Astrocyte of the spinal cord (primary cell): ENCODE results near the gene BCAN.

ENCODE experiments used
- DNase-seq: peaks from one replicate; pipeline ENCODE4 v3.0.0; 2011; ENCODE audit warnings: low read depth, low spot score
- H3K4me3 ChIP-seq: 2 replicates; pipeline ENCODE4 v1.5.1; 2011; ENCODE audit warnings: low read depth, mild to moderate bottlenecking, low read length, moderate library complexity
- in situ Hi-C: cut with HindIII; loops from 2 replicates; pipeline ENCODE4 v1.10.0; 2017; ENCODE audit warnings: low sequenced_read_pairs
- TF ChIP-seq, protein P1 (sequence below): IDR thresholded peaks from 2 replicates; pipeline ENCODE4 v1.5.1; 2012; ENCODE audit warnings: low read depth, mild to moderate bottlenecking, low read length, inconsistent platforms

Gene BCAN

DNA sequence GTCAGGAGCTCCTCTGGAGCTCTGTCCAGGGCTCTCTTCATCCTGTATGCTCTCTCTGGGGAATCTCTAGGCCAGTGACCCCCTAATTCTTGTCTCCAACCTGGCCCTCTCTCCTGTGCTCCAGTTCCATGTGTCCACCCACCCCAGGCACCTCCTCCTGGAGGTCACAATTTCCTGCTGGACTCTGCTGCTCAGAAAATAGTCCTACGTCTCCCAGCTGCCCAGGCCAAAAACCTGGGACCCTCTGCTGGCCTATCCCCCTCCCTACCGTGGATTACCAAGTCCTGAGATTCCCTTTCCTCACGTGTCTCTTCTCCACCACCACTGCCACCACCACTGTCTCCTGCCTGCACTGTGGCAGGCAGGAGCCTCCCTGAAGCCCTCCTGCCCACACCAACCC, 23.6 kb downstream of the BCAN start:
- in situ Hi-C loops: no loop called here
- DNase-seq: no peak
- no peak overlapping the region for H3K4me3 ChIP-seq
- TF ChIP-seq, protein P1, sequence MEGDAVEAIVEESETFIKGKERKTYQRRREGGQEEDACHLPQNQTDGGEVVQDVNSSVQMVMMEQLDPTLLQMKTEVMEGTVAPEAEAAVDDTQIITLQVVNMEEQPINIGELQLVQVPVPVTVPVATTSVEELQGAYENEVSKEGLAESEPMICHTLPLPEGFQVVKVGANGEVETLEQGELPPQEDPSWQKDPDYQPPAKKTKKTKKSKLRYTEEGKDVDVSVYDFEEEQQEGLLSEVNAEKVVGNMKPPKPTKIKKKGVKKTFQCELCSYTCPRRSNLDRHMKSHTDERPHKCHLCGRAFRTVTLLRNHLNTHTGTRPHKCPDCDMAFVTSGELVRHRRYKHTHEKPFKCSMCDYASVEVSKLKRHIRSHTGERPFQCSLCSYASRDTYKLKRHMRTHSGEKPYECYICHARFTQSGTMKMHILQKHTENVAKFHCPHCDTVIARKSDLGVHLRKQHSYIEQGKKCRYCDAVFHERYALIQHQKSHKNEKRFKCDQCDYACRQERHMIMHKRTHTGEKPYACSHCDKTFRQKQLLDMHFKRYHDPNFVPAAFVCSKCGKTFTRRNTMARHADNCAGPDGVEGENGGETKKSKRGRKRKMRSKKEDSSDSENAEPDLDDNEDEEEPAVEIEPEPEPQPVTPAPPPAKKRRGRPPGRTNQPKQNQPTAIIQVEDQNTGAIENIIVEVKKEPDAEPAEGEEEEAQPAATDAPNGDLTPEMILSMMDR: no peak

DNA sequence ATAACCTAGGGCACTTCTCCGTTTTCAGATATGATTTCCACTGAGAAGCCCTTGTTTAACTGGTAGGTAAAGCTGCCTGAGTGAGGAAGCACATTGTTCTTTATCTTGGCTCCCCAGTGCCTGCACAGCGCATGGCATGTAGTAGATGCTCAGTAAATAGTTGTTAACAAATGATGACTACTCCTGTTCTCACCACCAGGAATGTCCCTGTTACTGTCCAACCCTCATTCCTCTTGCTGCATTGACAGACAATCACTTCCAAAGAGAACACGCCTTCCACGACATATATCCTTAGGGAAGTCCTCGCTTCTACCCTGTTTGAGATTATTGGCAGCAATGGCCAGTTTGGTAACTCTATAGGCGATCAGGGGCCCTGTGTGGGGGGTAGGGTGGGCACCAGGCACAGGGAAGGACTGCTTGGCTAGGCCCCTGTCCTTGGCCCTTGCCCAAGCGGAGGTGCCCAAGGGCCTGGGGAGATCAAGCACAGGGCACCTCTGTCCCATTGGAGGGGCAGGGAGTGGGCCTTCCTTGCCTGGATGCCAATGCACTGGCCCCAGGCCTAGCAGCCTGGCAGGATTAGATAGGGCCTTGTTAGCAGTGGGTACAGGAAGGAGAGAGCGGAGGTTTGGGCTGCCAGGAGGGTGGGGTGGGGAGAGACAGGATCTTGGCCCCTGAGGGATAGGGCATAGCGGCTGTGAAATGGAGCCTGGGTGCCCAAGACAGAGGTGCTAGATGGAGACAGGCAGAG, 25.1 kb downstream of the BCAN start:
- TF ChIP-seq, protein P1: no peak
- H3K4me3 ChIP-seq: no peak overlapping the region
- in situ Hi-C loops: no loop called here
- DNase-seq: no peak

DNA sequence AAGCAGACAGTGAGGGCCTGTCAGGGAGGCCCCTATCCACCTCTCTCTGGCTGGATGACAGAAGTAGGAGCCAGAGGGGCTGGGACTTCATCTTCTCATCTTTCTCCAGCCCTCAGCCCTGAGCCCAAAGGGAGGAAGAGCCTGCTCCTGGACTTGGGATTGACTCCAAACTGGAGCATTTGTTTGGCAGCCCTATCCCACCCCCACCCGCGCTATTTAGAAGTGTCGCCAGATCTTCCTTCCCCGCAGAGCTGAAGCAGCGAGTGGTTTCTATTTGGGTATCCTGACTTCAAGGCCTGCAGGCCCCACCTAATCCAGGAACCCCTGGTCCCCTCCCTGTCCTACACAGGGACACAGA, 25.7 kb downstream of the BCAN start:
- TF ChIP-seq, protein P1: no peak
- DNase-seq: no peak
- no peak overlapping the region for H3K4me3 ChIP-seq
- in situ Hi-C loops: no loop called here

DNA sequence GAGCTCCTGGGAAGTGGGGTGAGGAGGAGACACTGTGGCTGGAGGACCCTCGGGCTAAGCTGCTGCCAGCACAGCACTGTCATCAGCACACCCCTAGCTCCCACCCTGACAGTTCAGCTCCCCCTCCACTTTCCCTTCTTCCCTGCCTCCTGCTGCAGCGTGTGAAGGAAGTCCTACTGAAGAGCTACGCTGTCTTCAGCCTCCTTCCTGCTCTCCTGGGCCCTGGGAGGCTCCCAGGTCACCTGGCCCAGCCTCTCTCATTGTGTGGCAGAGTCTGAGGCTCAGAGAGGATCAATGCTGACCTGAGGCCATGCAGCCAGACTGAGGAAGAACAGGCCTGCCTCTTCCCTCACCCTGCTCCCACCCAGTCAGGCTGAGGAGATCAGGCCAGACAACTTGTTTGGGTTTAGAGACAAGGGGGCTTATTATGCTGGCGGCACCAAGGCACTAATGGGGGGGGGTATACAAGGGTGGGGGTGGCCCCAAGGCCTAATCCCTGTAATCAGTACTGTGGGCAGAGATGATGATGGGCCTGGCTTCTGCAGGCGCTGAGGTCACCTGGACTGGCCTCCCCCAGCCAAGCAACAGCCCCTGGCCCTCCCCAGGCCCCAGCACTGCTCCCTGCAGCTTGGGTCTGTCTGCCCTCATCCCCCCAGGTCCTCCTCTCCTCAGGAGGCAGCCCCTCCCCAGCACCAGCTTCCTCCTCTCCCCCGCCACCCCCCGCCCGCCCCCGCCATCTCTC, 26.2 kb downstream of the BCAN start:
- DNase-seq: no peak
- H3K4me3 ChIP-seq: no peak overlapping the region
- TF ChIP-seq, protein P1: no peak
- in situ Hi-C loops: no loop called here

DNA sequence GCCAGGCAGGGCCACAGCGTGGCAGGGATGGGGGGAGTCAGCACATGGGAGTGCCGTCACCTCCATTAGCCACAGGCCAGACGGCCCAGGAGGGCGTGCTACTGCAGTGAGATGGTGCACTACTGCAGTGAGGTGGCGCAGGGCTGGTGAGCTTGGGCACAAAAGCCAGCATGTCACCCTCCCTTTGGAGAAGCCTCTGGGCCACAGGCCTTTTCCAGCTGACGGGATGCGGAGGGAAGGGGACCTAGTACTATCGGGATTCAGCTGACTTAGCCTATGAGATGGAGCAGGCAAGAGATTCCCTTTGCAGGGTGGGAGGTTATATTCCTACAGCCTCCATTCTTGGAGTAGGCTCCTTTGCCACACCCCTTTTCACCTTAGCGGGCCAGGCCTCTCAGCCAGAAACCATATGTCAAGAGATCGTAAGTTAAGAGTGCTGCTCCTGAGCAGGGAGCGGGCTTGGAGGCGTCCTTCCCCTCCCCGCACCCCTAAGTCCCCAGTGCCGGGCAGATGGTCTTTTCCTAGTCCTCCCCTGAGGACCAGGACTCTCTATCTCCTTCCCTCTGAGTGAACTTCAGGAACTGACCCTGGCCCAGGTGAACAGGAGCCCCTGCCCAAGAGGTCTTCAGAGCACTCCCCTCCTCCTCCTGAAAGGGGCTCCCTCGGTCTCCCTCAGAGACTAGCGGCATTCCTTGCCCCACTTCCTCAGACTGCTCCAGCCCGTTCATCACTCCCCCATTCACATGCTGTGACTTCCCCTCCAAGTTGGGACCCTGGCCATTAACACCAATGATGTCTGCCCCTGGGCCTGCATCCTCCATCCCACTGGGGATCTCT, 27.1 kb downstream of the BCAN start:
- DNase-seq: no peak
- TF ChIP-seq, protein P1: no peak
- no peak overlapping the region for H3K4me3 ChIP-seq
- in situ Hi-C loops: no loop called here

DNA sequence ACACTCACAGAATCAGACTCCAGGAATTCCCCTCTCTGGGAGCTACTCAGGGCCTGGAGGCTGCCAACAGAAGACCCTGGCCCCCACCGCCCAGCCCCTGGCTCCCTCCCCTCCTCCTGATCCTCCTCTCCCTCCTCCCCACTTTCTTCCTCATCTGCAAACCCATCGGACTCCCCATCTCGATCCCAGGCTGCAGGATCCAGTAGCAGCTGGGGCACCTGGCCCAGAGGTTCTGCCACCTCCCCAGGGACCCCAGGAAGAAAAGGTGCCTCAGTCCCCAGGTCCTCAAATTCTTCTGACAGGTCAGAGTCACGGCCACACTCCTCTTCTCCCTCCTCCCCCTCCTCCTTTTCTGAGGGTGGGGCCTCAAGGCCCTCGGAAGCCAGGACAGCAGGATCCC, 27.9 kb downstream of the BCAN start:
- in situ Hi-C loops: no loop called here
- no peak overlapping the region for H3K4me3 ChIP-seq
- TF ChIP-seq, protein P1: no peak
- DNase-seq: no peak
